Muscle layer of colon (tissue), 2 donors: Measurements from ENCODE around the gene AKT3.

Experiments used
- H3K27ac ChIP-seq: one replicate; pipeline ENCODE4 v1.7.0; 2013; ENCODE audit warnings: low read depth, mild to moderate bottlenecking, low read length, moderate library complexity
- H3K27me3 ChIP-seq, 2 donors: one replicate each; pipeline ENCODE4 v1.7.0; 2013; ENCODE audit warnings: low read length in 2 of 2, mild to moderate bottlenecking in 2 of 2; ENCODE audit not compliant: insufficient read depth in 2 of 2, control insufficient read depth in 1 of 2
- H3K36me3 ChIP-seq: one replicate; pipeline ENCODE4 v1.7.0; 2013; ENCODE audit warnings: mild to moderate bottlenecking, low read length; ENCODE audit not compliant: insufficient read depth
- H3K4me1 ChIP-seq: one replicate; pipeline ENCODE4 v1.7.0; 2013; ENCODE audit warnings: mild to moderate bottlenecking, low read length; ENCODE audit not compliant: insufficient read depth
- H3K4me3 ChIP-seq, 2 donors: one replicate each; pipeline ENCODE4 v1.7.0; 2013; ENCODE audit warnings: low read length in 2 of 2, low read depth in 1 of 2, mild to moderate bottlenecking in 1 of 2, moderate library complexity in 1 of 2
- H3K9ac ChIP-seq: one replicate; pipeline ENCODE4 v1.7.0; 2013; ENCODE audit warnings: low read length
- H3K9me3 ChIP-seq: one replicate; pipeline ENCODE4 v1.7.0; 2013; ENCODE audit warnings: mild to moderate bottlenecking, low read length
- donor health status: abdominal sarcoma.
- donor health status: Adenocarcinoma of cecum.

AKT3 gene

DNA sequence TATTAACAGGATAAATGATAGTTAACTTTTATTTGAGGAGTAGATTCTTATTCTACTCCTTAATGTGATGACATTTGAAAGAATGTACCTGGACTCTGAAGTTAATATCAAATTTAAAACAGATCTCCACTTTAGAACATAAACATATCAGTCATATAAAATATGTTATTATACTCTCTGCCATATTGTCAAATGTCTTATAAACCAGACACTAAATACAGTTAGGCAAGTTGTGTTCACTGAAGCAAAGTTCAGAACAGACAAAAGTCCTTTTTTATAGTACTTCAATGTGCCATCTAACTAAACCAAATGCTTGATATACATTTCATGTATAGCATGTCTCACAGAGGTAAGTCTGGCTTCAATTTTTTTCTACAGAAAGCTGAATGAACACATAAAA, 285.2 kb downstream of the AKT3 start:
- Histone ChIP-seq H3K4me1 (peaks cover 19% of the 10 kb centered on the region), H3K36me3 (peaks cover 12% of the 10 kb centered on the region), H3K9ac (no peak overlapping the region), H3K9me3 (no peaks in the 10 kb centered on the region), H3K4me3 (no peak overlapping the region), H3K27me3 (no peaks in the 10 kb centered on the region), H3K27ac (no peak overlapping the region)

DNA sequence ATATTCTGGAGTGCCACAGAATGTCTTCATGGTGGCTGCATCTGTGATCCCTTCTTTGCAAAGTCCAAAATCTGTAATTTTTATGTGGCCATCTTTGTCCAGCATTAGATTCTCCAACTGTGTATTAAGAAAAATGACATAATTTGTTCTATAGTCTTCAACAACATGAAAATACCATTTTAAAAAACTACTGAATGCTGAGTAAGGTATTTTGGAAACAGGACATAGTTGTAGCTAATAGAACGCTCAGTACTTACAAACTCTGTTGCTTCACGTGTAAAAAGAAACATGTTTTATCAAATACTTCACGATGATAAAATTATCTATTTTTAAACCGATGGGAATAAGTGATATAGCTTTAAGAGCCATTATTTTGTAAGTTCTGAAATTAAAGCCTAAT, 286.3 kb downstream of the AKT3 start:
- peaks cover 12% of the 10 kb centered on the region for H3K36me3 ChIP-seq
- H3K4me1 ChIP-seq = peaks cover 19% of the 10 kb centered on the region
- no peak overlapping the region for H3K9ac ChIP-seq
- H3K9me3 ChIP-seq = no peaks in the 10 kb centered on the region
- no peak overlapping the region for H3K4me3 ChIP-seq
- no peaks in the 10 kb centered on the region for H3K27me3 ChIP-seq
- H3K27ac ChIP-seq = no peak overlapping the region

DNA sequence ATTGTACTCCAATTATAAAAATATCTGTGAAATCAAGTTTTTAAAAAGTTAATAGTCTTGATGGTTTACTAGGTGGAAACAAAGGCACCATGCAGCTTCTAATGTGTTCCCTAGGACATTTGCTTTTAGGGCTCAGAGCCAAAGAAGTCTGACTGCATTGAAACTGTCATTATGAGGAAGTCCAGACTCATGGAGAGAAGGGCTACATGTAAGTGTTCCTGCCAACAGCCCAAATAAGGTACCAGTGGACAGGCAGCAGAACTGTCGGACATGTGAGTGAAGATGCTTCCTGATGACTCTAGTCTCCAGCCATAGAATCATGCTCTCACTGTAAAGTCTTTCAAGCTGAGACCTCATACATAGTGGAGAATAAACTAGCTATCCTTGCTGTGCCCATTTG, 287.6 kb downstream of the AKT3 start:
- Histone ChIP-seq H3K4me1 (peaks cover 8% of the 10 kb centered on the region), H3K9me3 (no peaks in the 10 kb centered on the region), H3K27ac (no peak overlapping the region), H3K27me3 (no peaks in the 10 kb centered on the region), H3K4me3 (no peak overlapping the region), H3K9ac (no peak overlapping the region), H3K36me3 (peaks cover 12% of the 10 kb centered on the region)

GRCh38 chr1:243561588-243562319, 288.3 kb downstream of the AKT3 start:
- H3K4me1 ChIP-seq = peaks cover 8% of the 10 kb centered on the region
- peaks cover 12% of the 10 kb centered on the region for H3K36me3 ChIP-seq
- no peaks in the 10 kb centered on the region for H3K27me3 ChIP-seq
- peak overlapping the region; percentile 0 for H3K27ac ChIP-seq
- no peak overlapping the region for H3K4me3 ChIP-seq
- no peaks in the 10 kb centered on the region for H3K9me3 ChIP-seq
- no peak overlapping the region for H3K9ac ChIP-seq

DNA sequence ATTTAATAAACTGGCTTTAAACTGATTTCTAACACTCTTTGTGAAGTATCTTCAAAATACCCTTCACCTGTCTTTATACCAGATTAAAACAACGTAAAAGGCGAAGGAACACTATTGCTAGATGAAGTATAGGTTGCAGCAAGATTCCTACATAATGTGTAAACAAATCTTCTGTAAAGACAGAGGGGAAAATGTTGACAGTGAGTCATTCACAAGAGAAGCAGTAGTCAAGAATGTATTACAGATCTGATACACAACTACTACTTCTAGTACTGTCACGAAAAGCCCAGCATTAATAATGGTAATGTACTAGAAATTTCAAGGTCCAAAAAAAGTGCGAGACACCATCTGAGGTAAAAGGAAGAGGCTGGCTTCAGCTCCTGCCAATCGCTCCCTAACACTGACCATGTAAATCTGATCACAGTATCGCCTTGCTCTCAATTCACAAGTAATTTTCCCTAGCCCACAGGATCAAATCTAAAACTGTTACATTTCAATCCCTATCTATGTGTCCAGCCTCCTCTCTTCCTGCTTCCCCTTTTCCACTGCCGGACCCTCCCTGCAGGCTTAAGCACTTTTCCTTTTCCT, 290.4 kb downstream of the AKT3 start:
- H3K36me3 ChIP-seq = peaks cover 12% of the 10 kb centered on the region
- H3K4me1 ChIP-seq = peaks cover 5% of the 10 kb centered on the region
- H3K9me3 ChIP-seq = no peaks in the 10 kb centered on the region
- H3K27me3 ChIP-seq = no peaks in the 10 kb centered on the region
- H3K4me3 ChIP-seq = no peak overlapping the region
- no peak overlapping the region for H3K9ac ChIP-seq
- H3K27ac ChIP-seq = no peak overlapping the region

DNA sequence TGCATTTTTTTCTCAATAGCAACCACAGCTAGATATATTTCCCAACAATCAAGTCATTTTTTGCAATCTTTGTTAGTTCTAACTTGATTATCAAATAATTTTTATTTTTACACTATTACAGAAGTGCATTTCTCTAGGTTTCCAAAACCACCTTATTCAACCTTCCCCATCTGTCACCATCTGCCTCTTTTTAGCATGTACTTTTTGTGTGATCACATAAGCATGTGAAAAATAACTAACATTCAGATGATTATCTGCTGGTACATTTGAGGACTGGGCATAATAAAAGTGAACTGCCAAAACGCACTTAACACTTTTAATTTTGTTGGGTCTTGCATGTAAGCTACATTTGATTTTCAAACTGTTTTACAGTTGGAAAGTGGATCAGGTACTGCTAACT, 291.5 kb downstream of the AKT3 start:
- H3K9ac ChIP-seq = no peak overlapping the region
- H3K36me3 ChIP-seq = peaks cover 12% of the 10 kb centered on the region
- peaks cover 5% of the 10 kb centered on the region for H3K4me1 ChIP-seq
- H3K4me3 ChIP-seq = no peak overlapping the region
- no peaks in the 10 kb centered on the region for H3K27me3 ChIP-seq
- H3K9me3 ChIP-seq = no peaks in the 10 kb centered on the region
- H3K27ac ChIP-seq = no peak overlapping the region

- H3K9ac ChIP-seq = no peak overlapping the region
- no peaks in the 10 kb centered on the region for H3K27me3 ChIP-seq
- peaks cover 5% of the 10 kb centered on the region for H3K4me1 ChIP-seq
- no peak overlapping the region for H3K27ac ChIP-seq
- H3K9me3 ChIP-seq = no peaks in the 10 kb centered on the region
- peaks cover 12% of the 10 kb centered on the region for H3K36me3 ChIP-seq
- no peak overlapping the region for H3K4me3 ChIP-seq
These were observed 292.2 kb downstream of the AKT3 start for GRCh38 chr1:243557866-243558265.

DNA sequence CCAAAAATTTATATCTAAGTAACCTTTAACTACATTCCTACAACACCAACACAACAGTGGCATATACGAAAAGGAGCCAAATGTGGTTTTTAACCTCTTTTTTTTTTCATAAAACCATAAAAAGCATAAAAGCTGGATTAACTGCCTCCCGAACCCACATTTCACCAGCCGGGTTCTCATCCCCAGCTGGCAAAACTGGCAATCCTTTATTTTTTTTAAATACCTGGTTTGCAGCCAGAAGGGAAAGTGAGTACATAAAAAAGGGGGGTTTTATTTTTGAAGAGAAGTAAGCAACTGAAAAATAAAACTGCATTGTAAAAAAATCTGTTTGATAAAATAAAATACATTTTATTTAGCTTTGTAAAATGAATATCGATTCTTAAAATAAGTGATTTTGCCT, 295.4 kb downstream of the AKT3 start:
- no peak overlapping the region for H3K9ac ChIP-seq
- H3K4me3 ChIP-seq = no peak overlapping the region
- H3K9me3 ChIP-seq = no peaks in the 10 kb centered on the region
- no peak overlapping the region for H3K27ac ChIP-seq
- no peaks in the 10 kb centered on the region for H3K36me3 ChIP-seq
- H3K4me1 ChIP-seq = peaks cover 3% of the 10 kb centered on the region
- H3K27me3 ChIP-seq = no peaks in the 10 kb centered on the region

DNA sequence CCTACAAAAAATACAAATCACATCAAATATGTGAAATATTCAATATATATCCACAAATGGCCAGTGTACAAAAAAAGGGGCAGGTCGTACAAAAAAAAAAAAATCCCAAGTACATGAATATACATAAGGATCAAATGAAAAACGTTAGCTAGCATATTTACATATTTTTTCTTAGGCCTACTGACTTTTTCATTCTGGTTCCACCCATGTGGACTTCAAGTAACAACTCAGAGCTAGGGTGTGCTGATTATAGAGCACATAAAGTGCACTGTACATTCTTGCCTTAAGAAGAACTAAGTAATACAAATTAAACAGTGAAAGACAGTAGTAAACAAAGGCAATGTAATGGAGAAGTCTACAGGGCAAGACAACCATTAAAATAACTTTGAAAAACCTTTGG, 297.0 kb downstream of the AKT3 start:
- H3K4me3 ChIP-seq = no peak overlapping the region
- H3K27me3 ChIP-seq = no peaks in the 10 kb centered on the region
- no peak overlapping the region for H3K9ac ChIP-seq
- H3K27ac ChIP-seq = no peak overlapping the region
- H3K9me3 ChIP-seq = no peaks in the 10 kb centered on the region
- H3K4me1 ChIP-seq = no peaks in the 10 kb centered on the region
- H3K36me3 ChIP-seq = peaks cover under 1% of the 10 kb centered on the region

DNA sequence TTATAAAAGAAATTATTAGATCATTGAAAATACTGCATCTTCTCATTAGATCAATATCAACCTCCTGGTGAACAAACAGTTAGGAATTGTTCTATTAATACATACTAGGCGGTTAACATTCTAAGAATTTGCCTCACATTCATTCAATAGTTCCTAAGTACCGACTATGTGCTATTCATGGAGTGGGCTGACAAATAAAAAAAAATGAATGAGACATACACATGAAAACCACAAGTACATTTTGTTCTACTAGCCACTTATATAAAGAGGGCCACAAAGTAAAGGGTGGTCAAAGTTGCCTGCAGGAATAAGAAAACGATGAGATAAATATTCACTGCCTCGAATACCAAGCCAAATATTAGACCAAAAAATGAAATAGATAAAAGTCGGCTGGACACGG, 299.8 kb downstream of the AKT3 start:
- H3K4me1 ChIP-seq = no peaks in the 10 kb centered on the region
- H3K27ac ChIP-seq = no peak overlapping the region
- H3K9ac ChIP-seq = no peak overlapping the region
- H3K27me3 ChIP-seq = no peaks in the 10 kb centered on the region
- H3K4me3 ChIP-seq = no peak overlapping the region
- peaks cover 4% of the 10 kb centered on the region for H3K36me3 ChIP-seq
- H3K9me3 ChIP-seq = no peaks in the 10 kb centered on the region

DNA sequence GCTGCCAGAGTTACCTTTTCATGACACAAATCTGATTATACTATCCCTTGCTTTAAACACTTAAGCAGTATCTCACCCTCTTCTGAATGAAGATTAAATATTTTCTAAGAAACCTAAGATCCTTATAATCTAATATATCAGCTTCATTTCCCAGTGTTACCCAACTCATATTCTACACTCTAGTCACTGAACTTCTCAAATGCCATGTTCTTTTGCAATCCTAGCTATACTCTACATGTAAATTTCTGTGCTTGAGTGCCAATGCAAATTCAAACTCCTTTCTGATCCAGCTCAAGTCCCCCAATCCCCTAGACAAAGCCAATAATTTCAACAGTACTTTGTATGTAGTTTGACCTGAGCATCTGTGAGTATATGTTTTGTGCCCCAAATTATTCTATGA, 300.3 kb downstream of the AKT3 start:
- H3K9me3 ChIP-seq = no peaks in the 10 kb centered on the region
- no peak overlapping the region for H3K9ac ChIP-seq
- no peaks in the 10 kb centered on the region for H3K4me1 ChIP-seq
- H3K36me3 ChIP-seq = peaks cover 4% of the 10 kb centered on the region
- H3K4me3 ChIP-seq = no peak overlapping the region
- H3K27me3 ChIP-seq = no peaks in the 10 kb centered on the region
- H3K27ac ChIP-seq = no peak overlapping the region

DNA sequence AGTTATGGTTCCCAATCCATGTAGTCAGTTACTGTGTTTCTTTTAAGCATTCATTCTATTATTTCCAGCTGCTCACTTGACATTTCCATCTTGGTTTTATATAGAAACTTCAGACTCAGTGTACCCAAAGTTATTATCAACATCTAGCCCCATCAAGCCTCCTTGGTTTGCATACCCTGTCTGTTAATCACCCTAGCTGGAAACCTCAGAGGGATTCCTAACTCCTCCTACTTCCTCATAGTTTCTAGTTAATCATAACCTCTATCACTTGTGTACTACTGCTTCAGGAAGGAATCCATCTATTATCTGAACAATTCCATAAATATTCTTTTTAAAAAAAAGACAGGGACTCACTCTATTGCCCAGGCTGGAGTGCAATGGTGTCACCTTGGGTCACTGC, 300.9 kb downstream of the AKT3 start:
- H3K36me3 ChIP-seq = peaks cover 6% of the 10 kb centered on the region
- H3K9ac ChIP-seq = no peak overlapping the region
- H3K4me3 ChIP-seq = no peak overlapping the region
- H3K9me3 ChIP-seq = no peaks in the 10 kb centered on the region
- H3K4me1 ChIP-seq = no peaks in the 10 kb centered on the region
- H3K27ac ChIP-seq = no peak overlapping the region
- no peaks in the 10 kb centered on the region for H3K27me3 ChIP-seq
